HL-60 (cell line): ENCODE data around the gene MON2.

ENCODE experiments used
- GABPA ChIP-seq: IDR thresholded peaks from 2 replicates; pipeline ENCODE4 v1.6.1; 2012; ENCODE audit warnings: low read depth
- POLR2AphosphoS5 ChIP-seq: IDR thresholded peaks from 2 replicates; pipeline ENCODE4 v1.6.1; 2012; ENCODE audit warnings: low read depth
- TF ChIP-seq, protein P1 (sequence below): IDR thresholded peaks from one replicate; pipeline ENCODE4 v1.5.1; 2011; ENCODE audit warnings: low read length, control low read depth, inconsistent platforms; ENCODE audit not compliant: insufficient read depth
- TF ChIP-seq, protein P2 (sequence below): IDR thresholded peaks from 2 replicates; pipeline ENCODE4 v1.6.1; 2012; ENCODE audit warnings: low read depth; ENCODE audit not compliant: insufficient replicate concordance

DNA sequence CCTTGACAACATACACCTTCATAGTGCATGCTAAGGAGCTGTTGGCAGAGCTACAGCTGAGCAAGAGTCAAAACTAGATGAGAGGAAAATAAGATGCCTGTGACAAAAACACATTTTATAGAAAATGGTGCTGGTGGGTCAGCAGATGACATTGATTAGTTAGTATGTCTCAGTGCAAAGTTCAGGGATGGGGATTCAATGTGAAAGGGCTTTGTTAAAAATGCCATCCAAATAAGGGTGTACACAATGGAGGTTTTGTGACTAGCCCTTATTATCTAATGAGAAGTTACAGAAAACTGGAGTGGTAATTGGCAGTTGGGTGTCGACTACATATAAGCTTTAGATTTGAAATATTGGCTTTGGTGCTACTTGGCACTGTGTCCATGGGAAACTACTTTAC is 169.0 kb downstream of the MON2 start:
- no peak for TF ChIP-seq POLR2AphosphoS5
- no peak for TF ChIP-seq GABPA
- TF ChIP-seq, protein P1, sequence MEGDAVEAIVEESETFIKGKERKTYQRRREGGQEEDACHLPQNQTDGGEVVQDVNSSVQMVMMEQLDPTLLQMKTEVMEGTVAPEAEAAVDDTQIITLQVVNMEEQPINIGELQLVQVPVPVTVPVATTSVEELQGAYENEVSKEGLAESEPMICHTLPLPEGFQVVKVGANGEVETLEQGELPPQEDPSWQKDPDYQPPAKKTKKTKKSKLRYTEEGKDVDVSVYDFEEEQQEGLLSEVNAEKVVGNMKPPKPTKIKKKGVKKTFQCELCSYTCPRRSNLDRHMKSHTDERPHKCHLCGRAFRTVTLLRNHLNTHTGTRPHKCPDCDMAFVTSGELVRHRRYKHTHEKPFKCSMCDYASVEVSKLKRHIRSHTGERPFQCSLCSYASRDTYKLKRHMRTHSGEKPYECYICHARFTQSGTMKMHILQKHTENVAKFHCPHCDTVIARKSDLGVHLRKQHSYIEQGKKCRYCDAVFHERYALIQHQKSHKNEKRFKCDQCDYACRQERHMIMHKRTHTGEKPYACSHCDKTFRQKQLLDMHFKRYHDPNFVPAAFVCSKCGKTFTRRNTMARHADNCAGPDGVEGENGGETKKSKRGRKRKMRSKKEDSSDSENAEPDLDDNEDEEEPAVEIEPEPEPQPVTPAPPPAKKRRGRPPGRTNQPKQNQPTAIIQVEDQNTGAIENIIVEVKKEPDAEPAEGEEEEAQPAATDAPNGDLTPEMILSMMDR: no peak
- TF ChIP-seq, protein P2, sequence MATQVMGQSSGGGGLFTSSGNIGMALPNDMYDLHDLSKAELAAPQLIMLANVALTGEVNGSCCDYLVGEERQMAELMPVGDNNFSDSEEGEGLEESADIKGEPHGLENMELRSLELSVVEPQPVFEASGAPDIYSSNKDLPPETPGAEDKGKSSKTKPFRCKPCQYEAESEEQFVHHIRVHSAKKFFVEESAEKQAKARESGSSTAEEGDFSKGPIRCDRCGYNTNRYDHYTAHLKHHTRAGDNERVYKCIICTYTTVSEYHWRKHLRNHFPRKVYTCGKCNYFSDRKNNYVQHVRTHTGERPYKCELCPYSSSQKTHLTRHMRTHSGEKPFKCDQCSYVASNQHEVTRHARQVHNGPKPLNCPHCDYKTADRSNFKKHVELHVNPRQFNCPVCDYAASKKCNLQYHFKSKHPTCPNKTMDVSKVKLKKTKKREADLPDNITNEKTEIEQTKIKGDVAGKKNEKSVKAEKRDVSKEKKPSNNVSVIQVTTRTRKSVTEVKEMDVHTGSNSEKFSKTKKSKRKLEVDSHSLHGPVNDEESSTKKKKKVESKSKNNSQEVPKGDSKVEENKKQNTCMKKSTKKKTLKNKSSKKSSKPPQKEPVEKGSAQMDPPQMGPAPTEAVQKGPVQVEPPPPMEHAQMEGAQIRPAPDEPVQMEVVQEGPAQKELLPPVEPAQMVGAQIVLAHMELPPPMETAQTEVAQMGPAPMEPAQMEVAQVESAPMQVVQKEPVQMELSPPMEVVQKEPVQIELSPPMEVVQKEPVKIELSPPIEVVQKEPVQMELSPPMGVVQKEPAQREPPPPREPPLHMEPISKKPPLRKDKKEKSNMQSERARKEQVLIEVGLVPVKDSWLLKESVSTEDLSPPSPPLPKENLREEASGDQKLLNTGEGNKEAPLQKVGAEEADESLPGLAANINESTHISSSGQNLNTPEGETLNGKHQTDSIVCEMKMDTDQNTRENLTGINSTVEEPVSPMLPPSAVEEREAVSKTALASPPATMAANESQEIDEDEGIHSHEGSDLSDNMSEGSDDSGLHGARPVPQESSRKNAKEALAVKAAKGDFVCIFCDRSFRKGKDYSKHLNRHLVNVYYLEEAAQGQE: no peak
